Activated naive CD4-positive, alpha-beta T cell treated with Interleukin-2 at 50 U/mL for 16 hours (primary cell): Measurements from ENCODE around the gene SH3PXD2A.
"Not testable (repeated sequence)": the region's sequence is repeated elsewhere in the genome, so short reads cannot be mapped to it uniquely, and the experiment has no call there.

Experiments used
- DNase-seq: peaks from one replicate; pipeline ENCODE4 v3.0.0-alpha.2; 2020

Gene SH3PXD2A

GRCh38 chr10:103789771-103790201, 65.6 kb downstream of the SH3PXD2A start:
- DNase-seq, result no peak

DNA sequence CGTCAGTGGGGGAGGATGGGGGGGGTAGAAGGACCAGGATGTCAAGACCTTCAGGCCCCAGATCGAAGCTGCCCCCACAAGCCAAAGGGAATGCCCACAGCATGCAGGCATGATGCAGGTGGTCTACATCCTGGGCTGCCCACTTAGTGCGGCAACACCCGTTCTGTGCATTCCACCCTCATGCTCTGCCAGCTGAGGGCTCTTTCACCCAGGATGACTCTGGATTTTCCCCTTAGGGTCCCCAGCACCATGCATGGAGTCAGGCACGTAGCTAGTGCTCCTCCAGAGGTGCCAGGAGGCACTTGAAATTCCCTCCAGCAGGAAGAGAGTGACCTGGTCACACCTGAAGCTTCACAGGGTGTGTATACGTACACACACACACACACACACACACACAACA, 66.2 kb downstream of the SH3PXD2A start:
- DNase-seq, result no peak

- DNase-seq, result no peak
These were observed 68.0 kb downstream of the SH3PXD2A start for GRCh38 chr10:103787331-103787730.

DNA sequence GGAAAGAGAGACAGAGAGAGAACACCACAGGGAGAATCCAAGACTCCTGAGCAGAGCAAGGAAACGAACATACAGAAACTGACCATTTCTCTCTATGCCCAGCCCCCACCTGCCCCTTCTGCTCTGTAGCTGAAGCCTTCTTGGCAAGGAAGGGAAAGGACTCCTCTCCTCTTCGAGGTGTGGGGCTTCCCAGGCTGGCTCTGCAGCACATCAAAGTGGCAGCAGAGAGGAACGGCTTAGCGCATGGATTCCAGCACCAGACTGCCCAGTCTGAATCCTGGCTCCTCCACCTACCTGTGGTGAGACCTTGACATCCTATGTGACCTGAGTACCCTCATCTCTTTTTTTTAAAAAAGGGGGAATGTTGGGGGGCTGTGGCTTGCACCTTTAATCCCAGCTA, 69.4 kb downstream of the SH3PXD2A start:
- no peak for DNase-seq

DNA sequence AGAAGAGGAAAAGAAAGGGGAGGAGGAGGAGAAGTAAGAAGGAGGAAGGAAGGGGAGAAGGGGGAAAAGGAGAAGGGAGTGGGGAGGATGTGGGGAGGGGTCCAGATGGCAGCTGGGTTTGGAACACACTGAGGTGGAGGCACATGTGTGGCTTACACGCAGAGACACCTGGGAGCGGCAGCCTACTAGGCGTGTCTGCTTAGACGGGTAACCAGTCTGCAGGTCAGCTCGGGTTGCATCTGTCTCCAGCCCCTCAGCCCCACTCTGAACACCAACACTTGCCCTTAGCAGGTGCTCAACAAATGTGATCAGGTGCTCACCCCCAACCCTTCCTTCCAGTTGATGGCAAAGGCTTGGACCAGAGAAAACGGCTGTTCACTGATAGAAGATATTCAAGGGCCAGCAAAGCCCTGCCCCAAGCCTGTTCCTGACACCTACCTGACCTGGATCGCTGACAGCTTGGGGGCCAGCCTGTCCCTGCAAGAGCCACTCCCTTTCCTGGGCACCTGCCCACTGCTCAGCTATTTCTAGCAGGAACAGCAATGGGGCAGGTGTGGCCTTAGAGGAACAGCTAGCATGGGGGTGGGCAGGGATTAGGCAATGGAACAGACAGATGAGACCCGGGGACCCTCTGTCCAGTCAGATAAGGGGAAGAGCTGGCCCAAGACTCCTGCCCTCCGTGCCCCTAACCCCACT, 70.5 kb downstream of the SH3PXD2A start:
- no peak for DNase-seq

DNA sequence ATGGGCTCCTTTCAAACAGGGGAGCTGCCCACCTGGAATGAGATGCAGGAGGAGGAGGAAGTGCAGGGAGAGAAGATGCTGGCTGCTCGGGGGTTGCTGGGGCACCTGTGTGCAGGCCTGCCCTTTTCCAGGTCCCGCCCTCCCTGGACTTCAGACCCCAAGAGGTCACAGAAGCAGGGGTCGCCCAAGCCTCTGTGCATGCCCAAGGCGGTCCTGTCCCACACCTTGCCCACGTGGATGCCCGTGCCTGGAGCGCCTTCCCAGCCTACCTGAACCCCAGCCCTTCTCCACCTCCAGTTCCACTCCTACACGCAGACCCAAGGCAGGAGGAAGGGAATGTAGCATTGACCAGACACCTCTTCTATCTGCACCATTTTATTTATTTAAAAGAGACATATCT, 71.3 kb downstream of the SH3PXD2A start:
- no peak for DNase-seq

DNA sequence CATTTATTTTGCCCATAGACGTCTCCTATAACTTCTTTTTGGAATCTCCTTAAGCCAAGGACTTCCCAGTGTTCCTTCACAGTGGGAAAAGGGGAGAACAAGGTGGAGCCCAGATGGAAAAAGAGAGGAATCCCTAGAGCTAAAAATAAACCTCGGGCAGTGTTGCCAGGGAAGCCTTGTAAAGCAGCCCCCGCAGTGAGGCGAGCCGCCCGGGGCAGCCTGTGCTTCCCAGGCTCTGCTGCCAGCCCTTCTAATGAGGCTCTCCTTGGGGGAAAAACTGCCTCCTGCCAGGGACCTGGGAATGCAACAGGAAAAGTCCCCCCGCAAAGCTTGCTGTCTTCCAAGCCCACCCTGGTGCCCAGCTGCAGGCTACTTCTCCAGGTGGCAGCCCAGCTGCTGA, 71.7 kb downstream of the SH3PXD2A start:
- no peak for DNase-seq

DNA sequence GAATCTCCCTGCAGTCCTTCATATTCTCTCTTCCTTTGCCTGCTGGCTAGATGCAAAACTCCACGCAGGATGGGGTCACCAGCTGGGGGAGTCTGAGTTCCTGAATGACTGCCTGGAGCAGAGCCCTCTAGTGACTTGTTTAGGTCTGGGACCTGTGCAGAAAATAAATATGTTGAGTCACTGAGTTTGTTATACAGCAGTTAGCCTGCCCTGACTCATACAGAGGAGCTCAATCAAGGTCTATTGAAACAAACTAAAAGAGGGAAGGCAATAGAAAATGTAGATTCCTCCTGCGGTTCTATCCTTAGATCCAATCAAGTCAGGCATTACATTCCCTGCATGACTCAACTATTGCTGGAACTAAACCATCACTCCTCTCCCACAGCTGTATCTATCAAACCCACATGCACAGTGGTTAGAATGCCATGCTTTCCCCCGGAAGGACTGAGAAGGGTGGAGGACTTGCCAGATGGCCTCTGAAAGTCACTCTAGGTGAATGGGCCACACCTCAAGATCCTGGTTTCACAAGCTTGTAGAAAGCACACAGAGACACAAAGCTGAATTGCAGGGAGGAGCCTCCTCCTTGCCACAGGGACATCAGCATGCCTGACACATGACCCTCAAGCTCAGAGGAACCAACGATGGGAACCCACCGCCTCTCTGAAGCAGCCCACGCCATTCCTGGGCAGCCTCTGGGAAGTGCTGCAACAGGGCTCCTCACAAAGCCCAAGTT, 73.9 kb downstream of the SH3PXD2A start:
- DNase-seq, result no peak

- DNase-seq, result no peak
These were observed 74.9 kb downstream of the SH3PXD2A start for GRCh38 chr10:103780242-103781149.

- DNase-seq, result no peak
These were observed 76.8 kb downstream of the SH3PXD2A start for GRCh38 chr10:103778358-103779139.

DNA sequence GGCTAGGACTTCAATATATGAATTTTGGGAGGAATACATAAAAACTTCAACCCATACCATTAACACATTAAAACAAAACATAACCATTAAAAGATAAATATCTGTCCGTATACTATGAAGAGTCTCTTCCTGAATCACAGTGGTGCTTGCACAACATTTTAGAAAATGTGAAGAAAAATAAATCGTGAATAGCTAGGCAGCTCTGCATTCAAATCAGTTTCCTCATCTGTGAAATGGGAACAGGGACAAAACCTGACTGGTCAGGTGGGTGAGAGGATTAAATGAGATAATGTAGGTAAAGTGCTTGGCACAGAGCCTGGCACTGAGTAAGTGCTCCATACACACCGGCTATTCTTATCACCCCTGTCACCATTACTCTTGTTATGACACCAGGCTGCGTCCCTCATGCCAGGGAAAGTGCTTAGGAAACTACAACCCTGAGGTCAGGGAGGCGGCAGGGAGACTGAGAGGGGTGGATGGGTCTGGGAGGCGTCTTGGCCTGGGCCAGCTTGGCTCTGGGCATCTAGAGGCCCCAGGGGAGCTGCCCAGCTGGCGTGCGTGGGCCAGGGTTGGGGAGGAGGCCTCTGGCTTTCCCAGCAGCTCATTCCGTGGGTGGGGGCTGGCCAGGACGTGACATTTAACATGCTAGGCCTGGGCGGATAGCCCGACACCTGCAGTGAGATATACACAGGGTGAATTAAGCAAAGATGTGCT, 78.3 kb downstream of the SH3PXD2A start:
- no peak for DNase-seq

- DNase-seq, result no peak
These were observed 79.6 kb downstream of the SH3PXD2A start for GRCh38 chr10:103775776-103776175.

DNA sequence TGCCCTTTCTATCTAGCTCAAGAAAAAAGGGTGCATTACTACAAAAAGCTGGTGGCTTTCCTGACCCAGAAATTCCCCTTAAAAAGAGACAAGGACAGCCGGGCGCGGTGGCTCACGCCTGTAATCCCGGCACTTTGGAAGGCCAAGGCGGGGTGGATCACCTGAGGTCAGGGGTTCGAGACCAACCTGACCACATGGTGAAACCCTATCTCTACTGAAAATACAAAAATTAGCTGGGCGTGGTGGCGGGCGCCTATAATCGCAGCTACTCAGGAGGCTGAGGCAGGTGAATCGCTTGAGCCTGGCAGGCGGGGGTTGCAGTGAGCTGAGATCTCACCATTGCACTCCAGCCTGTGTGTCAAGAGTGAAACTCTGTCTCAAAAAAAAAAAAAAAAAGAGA, 82.5 kb downstream of the SH3PXD2A start:
- DNase-seq, result not testable (repeated sequence)

- DNase-seq, result peak; percentile 63
These were observed 83.1 kb downstream of the SH3PXD2A start for GRCh38 chr10:103772096-103772845.

DNA sequence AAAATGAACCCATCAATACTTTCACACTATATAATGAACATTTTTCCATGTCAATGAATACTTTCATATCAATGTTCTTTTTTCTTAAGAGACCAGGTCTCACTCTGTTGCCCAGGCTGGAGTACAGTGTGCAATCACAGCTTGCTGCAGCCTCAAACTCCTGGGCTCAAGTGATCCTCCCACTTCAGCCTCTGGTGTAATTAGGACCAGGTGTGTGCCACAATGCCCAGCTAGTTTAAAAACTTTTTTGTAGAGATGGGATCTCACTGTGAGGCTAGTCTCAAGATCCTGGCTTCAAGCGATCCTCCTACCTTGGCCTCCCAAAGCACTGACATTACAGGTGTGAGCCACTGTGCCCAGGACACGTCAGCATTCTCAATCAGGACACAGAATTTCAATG, 85.2 kb downstream of the SH3PXD2A start:
- DNase-seq, result no peak

DNA sequence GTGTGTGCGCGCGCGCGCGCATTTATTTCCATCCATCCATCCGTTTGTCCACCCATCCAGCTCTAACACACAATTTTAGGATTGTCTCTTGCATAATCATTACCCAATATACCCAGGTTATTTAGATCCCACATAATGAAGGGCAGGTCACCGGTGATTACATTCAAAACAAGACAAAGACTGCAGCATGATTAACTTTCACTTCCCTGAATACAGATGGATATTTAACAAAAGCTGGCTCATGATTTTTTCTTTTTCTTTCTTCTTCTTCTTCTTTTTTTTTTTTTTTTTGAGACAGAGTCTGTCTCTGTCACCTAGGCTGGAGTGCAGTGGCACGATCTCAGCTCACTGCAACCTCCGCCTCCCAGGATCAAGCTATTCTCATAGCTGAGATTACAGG, 86.2 kb downstream of the SH3PXD2A start:
- DNase-seq, result no peak

GRCh38 chr10:103768345-103768744, 87.0 kb downstream of the SH3PXD2A start:
- no peak for DNase-seq

- DNase-seq, result no peak
These were observed 87.6 kb downstream of the SH3PXD2A start for GRCh38 chr10:103767756-103768155.

- no peak for DNase-seq
These were observed 88.4 kb downstream of the SH3PXD2A start for GRCh38 chr10:103766751-103767505.

DNA sequence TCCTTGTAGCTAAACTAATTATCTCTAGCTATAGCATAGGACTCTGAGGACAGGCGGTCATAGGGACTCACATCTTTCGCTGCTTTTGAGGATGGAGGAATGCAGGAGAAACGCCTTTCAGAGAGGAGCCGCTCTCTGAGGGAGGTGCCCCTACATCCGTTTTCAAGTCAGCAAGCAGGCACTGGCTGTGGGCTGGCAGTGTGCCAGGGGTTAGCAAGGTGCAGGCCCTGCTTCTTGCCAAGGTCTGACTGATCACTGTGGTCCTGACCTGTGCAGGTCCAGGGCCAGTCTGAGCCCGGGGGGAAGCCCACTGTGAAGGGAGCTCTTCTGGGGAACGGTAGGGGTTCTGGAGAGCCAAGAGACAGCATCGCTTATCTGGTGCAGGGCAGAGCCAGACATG, 89.4 kb downstream of the SH3PXD2A start:
- peak; percentile 75 for DNase-seq
